ENCODE results near the gene INPP5D. TPM values are rescaled to one million over a fixed set of nuclear protein-coding genes. Genes with fewer than 3 reads are reported as not detected.

Gene INPP5D
- total and polyA plus RNA-seq, 3 experiments from 2014 or later: 49.3 to 146 (median 51.0) TPM

- DNase-seq: no peak
- no peak overlapping the region for H3K4me3 Mint-ChIP-seq
- H3K36me3 Mint-ChIP-seq: no peaks in the 10 kb centered on the region
- POLR2A ChIA-PET: no interaction called here
- no peak overlapping the region for H3K4me3 ChIP-seq (ENCODE audit: low read length)
- H3K27ac Mint-ChIP-seq: peak overlapping the region in 1 of 8 donors; percentile 27
- H3K27ac ChIP-seq (ENCODE audit: low read depth, low read length): no peak overlapping the region
- no peaks in the 10 kb centered on the region for H3K9me3 ChIP-seq (ENCODE audit: low read length)
- H3K36me3 ChIP-seq (ENCODE audit: insufficient read depth, low read length): no peaks in the 10 kb centered on the region
- CTCF ChIA-PET: no interaction called here
- H3K9me3 Mint-ChIP-seq: no peaks in the 10 kb centered on the region
- peaks cover 0 to 1% (median 0%) of the 10 kb centered on the region in 3 donors for H3K4me1 Mint-ChIP-seq
- no peaks in the 10 kb centered on the region for H3K4me1 ChIP-seq (ENCODE audit: insufficient read depth, low read length)
- H3K27me3 Mint-ChIP-seq: peaks cover 0 to 4% of the 10 kb centered on the region in 2 donors
- H3K27me3 ChIP-seq (ENCODE audit: insufficient read depth, low read length, poor library complexity, severe bottlenecking): no peaks in the 10 kb centered on the region
Observed at GRCh38 chr2:233025706-233026105, 34.4 kb upstream of the INPP5D start.

GRCh38 chr2:233026198-233026813, 33.8 kb upstream of the INPP5D start:
- Mint-ChIP-seq H3K27me3 (peaks cover 0 to 3% of the 10 kb centered on the region in 2 donors), H3K4me3 (no peak overlapping the region), H3K36me3 (no peaks in the 10 kb centered on the region), H3K27ac (no peak overlapping the region), H3K9me3 (no peaks in the 10 kb centered on the region), H3K4me1 (peaks cover 0 to 1% (median 0%) of the 10 kb centered on the region in 3 donors)
- Histone ChIP-seq H3K4me1 (ENCODE audit: insufficient read depth, low read length) (no peaks in the 10 kb centered on the region), H3K9me3 (ENCODE audit: low read length) (no peaks in the 10 kb centered on the region), H3K27me3 (ENCODE audit: insufficient read depth, low read length, poor library complexity, severe bottlenecking) (no peaks in the 10 kb centered on the region), H3K4me3 (ENCODE audit: low read length) (no peak overlapping the region), H3K27ac (ENCODE audit: low read depth, low read length) (no peak overlapping the region), H3K36me3 (ENCODE audit: insufficient read depth, low read length) (no peaks in the 10 kb centered on the region)
- ChIA-PET CTCF (interaction anchor here (0.6 kb wide), 1 partner anchor 228 kb away, joined by 4 read pairs; no protein-coding TSS in a partner anchor), POLR2A (no interaction called here)
- peak in 1 of 5 donors; percentile 4 for DNase-seq

GRCh38 chr2:233029321-233029720, 30.8 kb upstream of the INPP5D start:
- H3K4me3 Mint-ChIP-seq: no peak overlapping the region
- Histone ChIP-seq H3K4me3 (ENCODE audit: low read length) (no peak overlapping the region), H3K27me3 (ENCODE audit: insufficient read depth, low read length, poor library complexity, severe bottlenecking) (no peaks in the 10 kb centered on the region), H3K36me3 (ENCODE audit: insufficient read depth, low read length) (no peaks in the 10 kb centered on the region), H3K27ac (ENCODE audit: low read depth, low read length) (no peak overlapping the region), H3K9me3 (ENCODE audit: low read length) (no peaks in the 10 kb centered on the region), H3K4me1 (ENCODE audit: insufficient read depth, low read length) (no peaks in the 10 kb centered on the region)
- CTCF ChIA-PET: interaction anchor here (1.1 to 1.2 kb wide), 3 partner anchors 15 to 24 kb away, joined by 3 to 6 read pairs (median 4); no protein-coding TSS in a partner anchor
- no peaks in the 10 kb centered on the region for H3K9me3 Mint-ChIP-seq
- no peak for DNase-seq
- POLR2A ChIA-PET: no interaction called here
- H3K27me3 Mint-ChIP-seq: peaks cover 0 to 1% of the 10 kb centered on the region in 2 donors
- H3K4me1 Mint-ChIP-seq: peaks cover 0 to 1% (median 0%) of the 10 kb centered on the region in 3 donors
- no peaks in the 10 kb centered on the region for H3K36me3 Mint-ChIP-seq
- peak overlapping the region in 1 of 8 donors; percentile 51 for H3K27ac Mint-ChIP-seq

- POLR2A ChIA-PET: no interaction called here
- Mint-ChIP-seq H3K27me3 (peaks cover 0 to 1% of the 10 kb centered on the region in 2 donors), H3K4me3 (no peak overlapping the region), H3K9me3 (no peaks in the 10 kb centered on the region), H3K36me3 (no peaks in the 10 kb centered on the region), H3K27ac (peak overlapping the region in 2 of 8 donors; percentile 44 to 74), H3K4me1 (peaks cover 0 to 1% (median 0%) of the 10 kb centered on the region in 3 donors)
- Histone ChIP-seq H3K9me3 (ENCODE audit: low read length) (no peaks in the 10 kb centered on the region), H3K27ac (ENCODE audit: low read depth, low read length) (no peak overlapping the region), H3K4me3 (ENCODE audit: low read length) (no peak overlapping the region), H3K27me3 (ENCODE audit: insufficient read depth, low read length, poor library complexity, severe bottlenecking) (no peaks in the 10 kb centered on the region), H3K4me1 (ENCODE audit: insufficient read depth, low read length) (no peaks in the 10 kb centered on the region), H3K36me3 (ENCODE audit: insufficient read depth, low read length) (no peaks in the 10 kb centered on the region)
- no peak for DNase-seq
- CTCF ChIA-PET: interaction anchor here (1.2 kb wide), 1 partner anchor 30 kb away, joined by 3 read pairs; no protein-coding TSS in a partner anchor
Observed at GRCh38 chr2:233031556-233032500, 28.3 kb upstream of the INPP5D start.

GRCh38 chr2:233032551-233033320, 27.4 kb upstream of the INPP5D start, which contains the start of gene NEU2:
TSS of gene NEU2 (plus strand) at chr2:233032672. CDS start at chr2:233032672, 0 bp downstream.
- peaks cover 0 to 1% of the 10 kb centered on the region in 2 donors for H3K27me3 Mint-ChIP-seq
- ChIA-PET CTCF (no interaction called here), POLR2A (interaction anchor here (0.6 kb wide), 1 partner anchor 638 kb away, joined by 3 read pairs; no protein-coding TSS in a partner anchor)
- Histone ChIP-seq H3K4me3 (ENCODE audit: low read length) (no peak within 1 kb of the TSS), H3K27me3 (ENCODE audit: insufficient read depth, low read length, poor library complexity, severe bottlenecking) (no peaks in the 10 kb centered on the region), H3K36me3 (ENCODE audit: insufficient read depth, low read length) (no peaks in the 10 kb centered on the region), H3K9me3 (ENCODE audit: low read length) (no peaks in the 10 kb centered on the region), H3K4me1 (ENCODE audit: insufficient read depth, low read length) (no peaks in the 10 kb centered on the region), H3K27ac (ENCODE audit: low read depth, low read length) (no peak within 1 kb of the TSS)
- DNase-seq: no peak
- no peaks in the 10 kb centered on the region for H3K9me3 Mint-ChIP-seq
- peaks cover 0 to 1% (median 0%) of the 10 kb centered on the region in 3 donors for H3K4me1 Mint-ChIP-seq
- H3K36me3 Mint-ChIP-seq: no peaks in the 10 kb centered on the region
- H3K4me3 Mint-ChIP-seq: no peak within 1 kb of the TSS
- peak within 1 kb of the TSS in 2 of 8 donors; percentile 44 to 74 for H3K27ac Mint-ChIP-seq

GRCh38 chr2:233033672-233034071, 26.5 kb upstream of the INPP5D start:
- no peak overlapping the region for H3K4me3 ChIP-seq (ENCODE audit: low read length)
- no peaks in the 10 kb centered on the region for H3K9me3 Mint-ChIP-seq
- H3K36me3 ChIP-seq (ENCODE audit: insufficient read depth, low read length): no peaks in the 10 kb centered on the region
- H3K27ac ChIP-seq (ENCODE audit: low read depth, low read length): no peak overlapping the region
- H3K4me1 Mint-ChIP-seq: peaks cover 0 to 1% (median 0%) of the 10 kb centered on the region in 3 donors
- no peak overlapping the region for H3K4me3 Mint-ChIP-seq
- no peaks in the 10 kb centered on the region for H3K27me3 ChIP-seq (ENCODE audit: insufficient read depth, low read length, poor library complexity, severe bottlenecking)
- H3K36me3 Mint-ChIP-seq: no peaks in the 10 kb centered on the region
- H3K9me3 ChIP-seq (ENCODE audit: low read length): no peaks in the 10 kb centered on the region
- no peak overlapping the region for H3K27ac Mint-ChIP-seq
- DNase-seq: no peak
- H3K4me1 ChIP-seq (ENCODE audit: insufficient read depth, low read length): no peaks in the 10 kb centered on the region
- ChIA-PET CTCF (no interaction called here), POLR2A (no interaction called here)
- peaks cover 0 to 1% of the 10 kb centered on the region in 2 donors for H3K27me3 Mint-ChIP-seq

GRCh38 chr2:233034091-233034882, 25.9 kb upstream of the INPP5D start:
- peaks cover 0 to 1% of the 10 kb centered on the region in 2 donors for H3K27me3 Mint-ChIP-seq
- no peak overlapping the region for H3K4me3 Mint-ChIP-seq
- H3K36me3 ChIP-seq (ENCODE audit: insufficient read depth, low read length): no peaks in the 10 kb centered on the region
- no peak overlapping the region for H3K27ac Mint-ChIP-seq
- H3K4me1 ChIP-seq (ENCODE audit: insufficient read depth, low read length): no peaks in the 10 kb centered on the region
- no peaks in the 10 kb centered on the region for H3K9me3 ChIP-seq (ENCODE audit: low read length)
- no peaks in the 10 kb centered on the region for H3K27me3 ChIP-seq (ENCODE audit: insufficient read depth, low read length, poor library complexity, severe bottlenecking)
- H3K27ac ChIP-seq (ENCODE audit: low read depth, low read length): no peak overlapping the region
- ChIA-PET POLR2A (no interaction called here), CTCF (no interaction called here)
- H3K36me3 Mint-ChIP-seq: no peaks in the 10 kb centered on the region
- peaks cover 0 to 1% (median 0%) of the 10 kb centered on the region in 3 donors for H3K4me1 Mint-ChIP-seq
- no peak for DNase-seq
- no peak overlapping the region for H3K4me3 ChIP-seq (ENCODE audit: low read length)
- H3K9me3 Mint-ChIP-seq: no peaks in the 10 kb centered on the region
